Measurements from ENCODE around the gene KRT24. TPM values are rescaled to one million over a fixed set of nuclear protein-coding genes. Genes with fewer than 3 reads are reported as not detected.

The KRT24 gene
- total and polyA plus RNA-seq, 4 donors: not detected

DNA sequence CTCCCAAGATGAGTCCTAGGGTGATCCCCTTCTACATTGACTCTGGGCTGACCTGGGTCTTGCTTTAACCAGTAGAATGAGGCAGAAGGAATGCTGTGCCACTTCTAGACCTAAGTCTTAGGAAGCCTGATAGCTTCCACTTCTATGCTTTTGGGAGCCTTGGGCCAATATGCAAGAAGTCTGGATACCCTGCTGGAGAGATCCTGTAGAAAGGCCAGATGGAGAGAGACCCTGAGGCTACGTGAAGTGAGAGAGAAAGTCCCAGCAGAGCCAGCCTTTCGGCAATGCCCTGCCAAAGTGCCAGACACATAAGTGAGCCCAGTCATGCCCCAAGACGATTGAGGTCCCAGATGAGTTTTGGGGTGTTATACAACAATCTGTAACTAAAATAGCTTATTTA is 40.3 kb downstream of the KRT24 start:
- no peak overlapping the region for H3K27ac ChIP-seq (ENCODE audit: low read depth in 1 of 2, low read length in 2 of 2)
- H3K4me3 ChIP-seq (ENCODE audit: low read depth in 1 of 3, low read length in 3 of 3): no peak overlapping the region
- H3K9me3 ChIP-seq (ENCODE audit: control insufficient read depth in 4 of 4, low read length in 3 of 4): no peaks in the 10 kb centered on the region
- DNase-seq (ENCODE audit: low spot score): no peak
- no peak overlapping the region for H3K9ac ChIP-seq (ENCODE audit: low read depth in 1 of 2, low read length in 2 of 2)
- H3K4me1 ChIP-seq (ENCODE audit: control insufficient read depth in 4 of 4, insufficient read depth in 4 of 4, low read length in 3 of 4): peaks cover 0 to 28% (median 20%) of the 10 kb centered on the region in 4 donors
- H3K36me3 ChIP-seq (ENCODE audit: control insufficient read depth in 4 of 4, insufficient read depth in 3 of 4, low read depth in 1 of 4, low read length in 3 of 4): peaks cover 0 to 3% (median 0%) of the 10 kb centered on the region in 4 donors
- TF ChIP-seq HNF4A (conservative IDR thresholded peaks at IDR 0.05) (no peak), GABPA (IDR thresholded peaks at IDR 0.05 in 1 of 2, conservative IDR thresholded peaks at IDR 0.05 in 1 of 2) (no peak), HNF4G (IDR thresholded peaks at IDR 0.05) (no peak), FOXA1 (IDR thresholded peaks at IDR 0.05) (no peak), NR2F2 (IDR thresholded peaks at IDR 0.05) (no peak), RAD21 (IDR thresholded peaks at IDR 0.05) (no peak), YY1 (IDR thresholded peaks at IDR 0.05) (no peak)
- TF ChIP-seq, protein P1, sequence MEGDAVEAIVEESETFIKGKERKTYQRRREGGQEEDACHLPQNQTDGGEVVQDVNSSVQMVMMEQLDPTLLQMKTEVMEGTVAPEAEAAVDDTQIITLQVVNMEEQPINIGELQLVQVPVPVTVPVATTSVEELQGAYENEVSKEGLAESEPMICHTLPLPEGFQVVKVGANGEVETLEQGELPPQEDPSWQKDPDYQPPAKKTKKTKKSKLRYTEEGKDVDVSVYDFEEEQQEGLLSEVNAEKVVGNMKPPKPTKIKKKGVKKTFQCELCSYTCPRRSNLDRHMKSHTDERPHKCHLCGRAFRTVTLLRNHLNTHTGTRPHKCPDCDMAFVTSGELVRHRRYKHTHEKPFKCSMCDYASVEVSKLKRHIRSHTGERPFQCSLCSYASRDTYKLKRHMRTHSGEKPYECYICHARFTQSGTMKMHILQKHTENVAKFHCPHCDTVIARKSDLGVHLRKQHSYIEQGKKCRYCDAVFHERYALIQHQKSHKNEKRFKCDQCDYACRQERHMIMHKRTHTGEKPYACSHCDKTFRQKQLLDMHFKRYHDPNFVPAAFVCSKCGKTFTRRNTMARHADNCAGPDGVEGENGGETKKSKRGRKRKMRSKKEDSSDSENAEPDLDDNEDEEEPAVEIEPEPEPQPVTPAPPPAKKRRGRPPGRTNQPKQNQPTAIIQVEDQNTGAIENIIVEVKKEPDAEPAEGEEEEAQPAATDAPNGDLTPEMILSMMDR (IDR thresholded peaks at IDR 0.05; ENCODE audit: low read depth, low read length, missing input control): no peak
- TF ChIP-seq, protein P2, sequence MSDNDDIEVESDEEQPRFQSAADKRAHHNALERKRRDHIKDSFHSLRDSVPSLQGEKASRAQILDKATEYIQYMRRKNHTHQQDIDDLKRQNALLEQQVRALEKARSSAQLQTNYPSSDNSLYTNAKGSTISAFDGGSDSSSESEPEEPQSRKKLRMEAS (IDR thresholded peaks at IDR 0.05): no peak
- TF ChIP-seq, protein P3, sequence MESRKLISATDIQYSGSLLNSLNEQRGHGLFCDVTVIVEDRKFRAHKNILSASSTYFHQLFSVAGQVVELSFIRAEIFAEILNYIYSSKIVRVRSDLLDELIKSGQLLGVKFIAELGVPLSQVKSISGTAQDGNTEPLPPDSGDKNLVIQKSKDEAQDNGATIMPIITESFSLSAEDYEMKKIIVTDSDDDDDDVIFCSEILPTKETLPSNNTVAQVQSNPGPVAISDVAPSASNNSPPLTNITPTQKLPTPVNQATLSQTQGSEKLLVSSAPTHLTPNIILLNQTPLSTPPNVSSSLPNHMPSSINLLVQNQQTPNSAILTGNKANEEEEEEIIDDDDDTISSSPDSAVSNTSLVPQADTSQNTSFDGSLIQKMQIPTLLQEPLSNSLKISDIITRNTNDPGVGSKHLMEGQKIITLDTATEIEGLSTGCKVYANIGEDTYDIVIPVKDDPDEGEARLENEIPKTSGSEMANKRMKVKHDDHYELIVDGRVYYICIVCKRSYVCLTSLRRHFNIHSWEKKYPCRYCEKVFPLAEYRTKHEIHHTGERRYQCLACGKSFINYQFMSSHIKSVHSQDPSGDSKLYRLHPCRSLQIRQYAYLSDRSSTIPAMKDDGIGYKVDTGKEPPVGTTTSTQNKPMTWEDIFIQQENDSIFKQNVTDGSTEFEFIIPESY (IDR thresholded peaks at IDR 0.05): no peak
- TF ChIP-seq, protein P4, sequence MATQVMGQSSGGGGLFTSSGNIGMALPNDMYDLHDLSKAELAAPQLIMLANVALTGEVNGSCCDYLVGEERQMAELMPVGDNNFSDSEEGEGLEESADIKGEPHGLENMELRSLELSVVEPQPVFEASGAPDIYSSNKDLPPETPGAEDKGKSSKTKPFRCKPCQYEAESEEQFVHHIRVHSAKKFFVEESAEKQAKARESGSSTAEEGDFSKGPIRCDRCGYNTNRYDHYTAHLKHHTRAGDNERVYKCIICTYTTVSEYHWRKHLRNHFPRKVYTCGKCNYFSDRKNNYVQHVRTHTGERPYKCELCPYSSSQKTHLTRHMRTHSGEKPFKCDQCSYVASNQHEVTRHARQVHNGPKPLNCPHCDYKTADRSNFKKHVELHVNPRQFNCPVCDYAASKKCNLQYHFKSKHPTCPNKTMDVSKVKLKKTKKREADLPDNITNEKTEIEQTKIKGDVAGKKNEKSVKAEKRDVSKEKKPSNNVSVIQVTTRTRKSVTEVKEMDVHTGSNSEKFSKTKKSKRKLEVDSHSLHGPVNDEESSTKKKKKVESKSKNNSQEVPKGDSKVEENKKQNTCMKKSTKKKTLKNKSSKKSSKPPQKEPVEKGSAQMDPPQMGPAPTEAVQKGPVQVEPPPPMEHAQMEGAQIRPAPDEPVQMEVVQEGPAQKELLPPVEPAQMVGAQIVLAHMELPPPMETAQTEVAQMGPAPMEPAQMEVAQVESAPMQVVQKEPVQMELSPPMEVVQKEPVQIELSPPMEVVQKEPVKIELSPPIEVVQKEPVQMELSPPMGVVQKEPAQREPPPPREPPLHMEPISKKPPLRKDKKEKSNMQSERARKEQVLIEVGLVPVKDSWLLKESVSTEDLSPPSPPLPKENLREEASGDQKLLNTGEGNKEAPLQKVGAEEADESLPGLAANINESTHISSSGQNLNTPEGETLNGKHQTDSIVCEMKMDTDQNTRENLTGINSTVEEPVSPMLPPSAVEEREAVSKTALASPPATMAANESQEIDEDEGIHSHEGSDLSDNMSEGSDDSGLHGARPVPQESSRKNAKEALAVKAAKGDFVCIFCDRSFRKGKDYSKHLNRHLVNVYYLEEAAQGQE (IDR thresholded peaks at IDR 0.05): no peak
- 69% methylated on average over 3 of the region's 3 CpGs for WGBS
- H3K27me3 ChIP-seq (ENCODE audit: control insufficient read depth in 4 of 4, insufficient read depth in 4 of 4, low read length in 3 of 4): no peaks in the 10 kb centered on the region

DNA sequence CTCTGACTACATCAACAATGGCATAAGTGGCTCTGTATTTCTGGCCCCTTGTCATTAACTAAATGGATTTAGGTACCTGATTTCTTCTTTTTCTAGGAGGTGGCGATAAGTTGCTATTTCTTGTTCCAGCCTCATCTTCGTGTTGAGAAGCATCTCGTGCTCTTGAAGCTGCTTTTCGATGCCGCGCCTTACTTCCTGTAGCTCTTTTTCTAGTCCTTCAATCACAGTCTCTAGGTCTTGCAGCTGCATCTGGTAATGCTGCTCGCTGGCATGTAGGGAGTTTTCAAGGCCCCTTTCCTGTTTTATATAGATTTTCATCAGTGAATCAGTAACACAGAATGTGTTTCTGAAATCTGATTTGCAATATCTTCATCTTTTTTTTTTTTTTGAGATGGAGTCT is 43.6 kb downstream of the KRT24 start:
- DNase-seq (ENCODE audit: low spot score): no peak
- peaks cover 0 to 13% (median 7%) of the 10 kb centered on the region in 4 donors for H3K4me1 ChIP-seq (ENCODE audit: control insufficient read depth in 4 of 4, insufficient read depth in 4 of 4, low read length in 3 of 4)

More for the DNA sequence above, 43.6 kb downstream of the KRT24 start:
- H3K27me3 ChIP-seq (ENCODE audit: control insufficient read depth in 4 of 4, insufficient read depth in 4 of 4, low read length in 3 of 4): no peaks in the 10 kb centered on the region
- no peak overlapping the region for H3K4me3 ChIP-seq (ENCODE audit: low read depth in 1 of 3, low read length in 3 of 3)
- H3K36me3 ChIP-seq (ENCODE audit: control insufficient read depth in 4 of 4, insufficient read depth in 3 of 4, low read depth in 1 of 4, low read length in 3 of 4): peaks cover 0 to 3% (median 0%) of the 10 kb centered on the region in 4 donors
- WGBS: 94% methylated on average over 7 of the region's 7 CpGs
- H3K9ac ChIP-seq (ENCODE audit: low read depth in 1 of 2, low read length in 2 of 2): no peak overlapping the region
- no peaks in the 10 kb centered on the region for H3K9me3 ChIP-seq (ENCODE audit: control insufficient read depth in 4 of 4, low read length in 3 of 4)
- TF ChIP-seq FOXA2 (IDR thresholded peaks at IDR 0.05) (no peak), RXRA (IDR thresholded peaks at IDR 0.05) (no peak), TAF1 (conservative IDR thresholded peaks at IDR 0.05) (no peak), HNF4A (conservative IDR thresholded peaks at IDR 0.05) (no peak), YY1 (IDR thresholded peaks at IDR 0.05) (no peak), GABPA (IDR thresholded peaks at IDR 0.05 in 1 of 2, conservative IDR thresholded peaks at IDR 0.05 in 1 of 2) (no peak), JUND (IDR thresholded peaks at IDR 0.05) (no peak), FOXA1 (IDR thresholded peaks at IDR 0.05) (no peak), NR2F2 (IDR thresholded peaks at IDR 0.05) (no peak), RAD21 (IDR thresholded peaks at IDR 0.05) (no peak)
- TF ChIP-seq, protein P2 (IDR thresholded peaks at IDR 0.05): no peak
- no peak overlapping the region for H3K27ac ChIP-seq (ENCODE audit: low read depth in 1 of 2, low read length in 2 of 2)
